HCT116 (cell line): ENCODE data around the gene SLC44A5.

Experiments
- ATF3 ChIP-seq: IDR thresholded peaks from 2 replicates; pipeline ENCODE4 v1.6.1; 2012
- CEBPB ChIP-seq: IDR thresholded peaks from 2 replicates; pipeline ENCODE4 v1.6.1; 2012; ENCODE audit warnings: low read depth
- CTCF ChIP-seq, 3 experiments: fragments of 200-600 bp in 1 of 3; sonication (generic) in 1 of 3; IDR thresholded peaks in 2 of 3; conservative IDR thresholded peaks in 1 of 3; 2 replicates each; pipeline ENCODE4 v1.5.1; 2012 to 2017; ENCODE audit warnings: low read depth in 2 of 3, low read length in 2 of 3, antibody characterized with exemption in 1 of 3, borderline replicate concordance in 1 of 3, control low read depth in 1 of 3, mild to moderate bottlenecking in 1 of 3, mixed read lengths in 1 of 3, mixed run types in 1 of 3, moderate library complexity in 1 of 3; ENCODE audit not compliant: insufficient read depth in 1 of 3
- EGR1 ChIP-seq: IDR thresholded peaks from 2 replicates; pipeline ENCODE4 v1.6.1; 2012; ENCODE audit warnings: low read depth
- EZH2 ChIP-seq: fragments of 200-600 bp; sonication (generic); IDR thresholded peaks from 2 replicates; pipeline ENCODE4 v1.6.1; 2017; ENCODE audit warnings: antibody characterized with exemption, mixed run types
- JUND ChIP-seq: IDR thresholded peaks from 2 replicates; pipeline ENCODE4 v1.6.1; 2012
- MAX ChIP-seq: IDR thresholded peaks from 2 replicates; pipeline ENCODE4 v1.6.1; 2012
- POLR2A ChIP-seq: IDR thresholded peaks from 2 replicates; pipeline ENCODE4 v1.7.0; 2011; ENCODE audit warnings: borderline replicate concordance; ENCODE audit not compliant: insufficient read depth, insufficient read length; ENCODE audit errors: extremely low read depth
- POLR2AphosphoS5 ChIP-seq: IDR thresholded peaks from 2 replicates; pipeline ENCODE4 v1.6.1; 2011; ENCODE audit warnings: mild to moderate bottlenecking, low read depth, low read length, moderate library complexity
- RAD21 ChIP-seq: IDR thresholded peaks from 2 replicates; pipeline ENCODE4 v1.6.1; 2012; ENCODE audit warnings: low read depth, mild to moderate bottlenecking
- REST ChIP-seq: IDR thresholded peaks from 2 replicates; pipeline ENCODE4 v1.6.1; 2012; ENCODE audit warnings: low read depth
- SP1 ChIP-seq: IDR thresholded peaks from 2 replicates; pipeline ENCODE4 v1.6.1; 2012; ENCODE audit warnings: low read depth
- YY1 ChIP-seq: IDR thresholded peaks from 2 replicates; pipeline ENCODE4 v1.6.1; 2011; ENCODE audit warnings: low read length, low read depth, moderate library complexity, mild to moderate bottlenecking; ENCODE audit not compliant: insufficient replicate concordance; ENCODE audit errors: extremely low read depth
- ZNF274 ChIP-seq: fragments of 200-500 bp; sonication (Bioruptor generic); IDR thresholded peaks from 2 replicates; pipeline ENCODE4 v1.6.1; 2014; ENCODE audit warnings: mild to moderate bottlenecking, low read depth, low read length, inconsistent platforms

GRCh38 chr1:75614399-75614756, 3.5 kb upstream of the SLC44A5 start:
- no peak for TF ChIP-seq CTCF (IDR thresholded peaks at IDR 0.05 in 2 of 3, conservative IDR thresholded peaks at IDR 0.05 in 1 of 3; ENCODE audit: borderline replicate concordance in 1 of 3, insufficient read depth in 1 of 3, low read depth in 2 of 3, low read length in 2 of 3)
- no peak for TF ChIP-seq ZNF274
- TF ChIP-seq POLR2A: no peak
- TF ChIP-seq MAX: no peak
- no peak for TF ChIP-seq EZH2
- no peak for TF ChIP-seq POLR2AphosphoS5
- no peak for TF ChIP-seq YY1
- no peak for TF ChIP-seq RAD21
- TF ChIP-seq REST: no peak
- no peak for TF ChIP-seq SP1
- TF ChIP-seq ATF3: no peak
- TF ChIP-seq JUND: no peak
- no peak for TF ChIP-seq EGR1
- no peak for TF ChIP-seq CEBPB
